ENCODE results near the gene SRD5A1. TPM values are rescaled to one million over a fixed set of nuclear protein-coding genes. Genes with fewer than 3 reads are reported as not detected.

The SRD5A1 gene
- total RNA-seq, 4 donors from 2014 or later, result 34.1 to 126 (median 80.1) TPM

DNA sequence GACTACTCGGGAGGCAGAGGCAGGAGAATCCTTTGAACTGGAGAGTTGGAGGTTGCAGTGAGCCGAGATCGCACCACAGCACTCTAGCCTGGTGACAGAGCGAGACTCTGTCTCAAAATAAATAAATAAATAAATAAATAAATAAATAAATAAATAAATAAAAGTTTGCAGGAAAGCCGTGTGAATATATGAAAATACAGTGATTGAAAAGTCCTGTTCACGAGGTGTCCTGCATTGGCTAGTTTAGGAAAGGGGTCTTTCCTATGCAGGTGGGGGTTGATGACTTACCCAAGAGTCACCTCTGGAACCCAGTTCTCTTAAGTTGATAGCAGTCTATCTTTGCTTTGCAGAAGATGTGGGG is 87.3 kb downstream of the SRD5A1 start:
- WGBS, 2 donors, result 84 to 88% methylated on average over 6 of the region's 6 CpGs
- DNase-seq, result no peak
- Histone ChIP-seq H3K27ac (peak overlapping the region in 1 of 4 donors; percentile 2), H3K9me3 (no peaks in the 10 kb centered on the region), H3K36me3 (peaks cover 0 to 27% (median 0%) of the 10 kb centered on the region in 3 donors), H3K27me3 (no peaks in the 10 kb centered on the region), H3K4me3 (no peak overlapping the region), H3K4me1 (peaks cover 50 to 86% (median 74%) of the 10 kb centered on the region in 3 donors)
- intact Hi-C loops (cut with DNase I), result no loop called here
- TF ChIP-seq, protein P1, sequence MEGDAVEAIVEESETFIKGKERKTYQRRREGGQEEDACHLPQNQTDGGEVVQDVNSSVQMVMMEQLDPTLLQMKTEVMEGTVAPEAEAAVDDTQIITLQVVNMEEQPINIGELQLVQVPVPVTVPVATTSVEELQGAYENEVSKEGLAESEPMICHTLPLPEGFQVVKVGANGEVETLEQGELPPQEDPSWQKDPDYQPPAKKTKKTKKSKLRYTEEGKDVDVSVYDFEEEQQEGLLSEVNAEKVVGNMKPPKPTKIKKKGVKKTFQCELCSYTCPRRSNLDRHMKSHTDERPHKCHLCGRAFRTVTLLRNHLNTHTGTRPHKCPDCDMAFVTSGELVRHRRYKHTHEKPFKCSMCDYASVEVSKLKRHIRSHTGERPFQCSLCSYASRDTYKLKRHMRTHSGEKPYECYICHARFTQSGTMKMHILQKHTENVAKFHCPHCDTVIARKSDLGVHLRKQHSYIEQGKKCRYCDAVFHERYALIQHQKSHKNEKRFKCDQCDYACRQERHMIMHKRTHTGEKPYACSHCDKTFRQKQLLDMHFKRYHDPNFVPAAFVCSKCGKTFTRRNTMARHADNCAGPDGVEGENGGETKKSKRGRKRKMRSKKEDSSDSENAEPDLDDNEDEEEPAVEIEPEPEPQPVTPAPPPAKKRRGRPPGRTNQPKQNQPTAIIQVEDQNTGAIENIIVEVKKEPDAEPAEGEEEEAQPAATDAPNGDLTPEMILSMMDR (IDR thresholded peaks at IDR 0.05), result no peak
- no peak for TF ChIP-seq POLR2A (IDR thresholded peaks at IDR 0.05)

DNA sequence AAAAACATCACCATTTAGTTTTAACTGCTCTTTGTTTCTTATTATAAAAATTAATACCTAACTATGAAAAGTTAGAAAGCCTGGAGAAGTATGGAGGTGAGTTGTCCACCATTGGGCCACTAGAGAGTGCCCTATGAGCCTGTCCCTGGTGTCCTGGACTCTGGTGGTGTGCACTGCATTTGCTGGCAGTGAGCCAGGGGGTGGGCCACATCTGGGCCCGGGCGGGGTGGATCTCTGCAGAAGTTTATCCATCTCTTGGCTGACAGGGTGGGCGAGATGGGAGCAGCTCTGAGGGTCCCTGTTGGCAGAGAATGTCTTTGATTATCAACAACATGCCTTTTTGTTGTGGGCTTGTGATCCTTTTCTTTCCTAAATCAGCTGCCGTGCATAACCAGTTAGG is 88.2 kb downstream of the SRD5A1 start:
- peak overlapping the region in 3 of 4 donors; percentile 44 to 61 (median 47) for H3K27ac ChIP-seq
- peak overlapping the region in 2 of 4 donors; percentile 11 to 38 for H3K4me3 ChIP-seq
- no peak for DNase-seq
- peaks cover 0 to 36% (median 0%) of the 10 kb centered on the region in 3 donors for H3K36me3 ChIP-seq
- peaks cover 41 to 84% (median 65%) of the 10 kb centered on the region in 3 donors for H3K4me1 ChIP-seq
- intact Hi-C loops (cut with DNase I), result no loop called here
- WGBS, 2 donors, result 21 to 69% methylated on average over 2 to 4 of the region's 4 CpGs
- TF ChIP-seq, protein P1 (IDR thresholded peaks at IDR 0.05), result no peak
- no peak for TF ChIP-seq POLR2A (IDR thresholded peaks at IDR 0.05)
- no peaks in the 10 kb centered on the region for H3K27me3 ChIP-seq
- no peaks in the 10 kb centered on the region for H3K9me3 ChIP-seq

DNA sequence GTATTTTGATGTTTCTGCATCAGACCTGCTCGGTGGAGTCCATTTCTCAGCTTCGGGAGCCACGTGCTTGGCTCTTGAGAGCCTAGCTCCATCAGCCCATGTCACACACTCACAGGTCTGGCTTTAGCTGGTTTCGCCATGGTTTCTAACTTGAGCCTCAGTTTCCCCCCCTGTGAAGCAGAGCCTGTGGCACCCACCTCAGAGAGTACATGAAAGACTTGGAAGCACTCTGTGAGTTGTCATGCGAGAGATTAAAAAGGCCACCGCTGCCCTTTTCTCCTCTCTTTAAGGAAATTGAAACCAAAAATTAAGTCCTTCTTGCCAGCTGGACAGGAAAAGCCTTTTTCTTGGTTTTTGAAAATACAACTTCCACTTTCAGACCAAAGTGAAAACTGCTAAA is 88.8 kb downstream of the SRD5A1 start:
- peaks cover 37 to 84% (median 61%) of the 10 kb centered on the region in 3 donors for H3K4me1 ChIP-seq
- peak overlapping the region; percentile 26 to 61 (median 46) for H3K27ac ChIP-seq
- intact Hi-C loops (cut with DNase I), result no loop called here
- H3K4me3 ChIP-seq, result peak overlapping the region in 3 of 4 donors; percentile 11 to 38 (median 21)
- H3K27me3 ChIP-seq, result no peaks in the 10 kb centered on the region
- TF ChIP-seq, protein P1 (IDR thresholded peaks at IDR 0.05), result no peak
- no peak for TF ChIP-seq POLR2A (IDR thresholded peaks at IDR 0.05)
- WGBS, 2 donors, result 22 to 23% methylated on average over 6 of the region's 6 CpGs
- H3K9me3 ChIP-seq, result no peaks in the 10 kb centered on the region
- DNase-seq, result no peak
- H3K36me3 ChIP-seq, result peaks cover 0 to 37% (median 0%) of the 10 kb centered on the region in 3 donors

DNA sequence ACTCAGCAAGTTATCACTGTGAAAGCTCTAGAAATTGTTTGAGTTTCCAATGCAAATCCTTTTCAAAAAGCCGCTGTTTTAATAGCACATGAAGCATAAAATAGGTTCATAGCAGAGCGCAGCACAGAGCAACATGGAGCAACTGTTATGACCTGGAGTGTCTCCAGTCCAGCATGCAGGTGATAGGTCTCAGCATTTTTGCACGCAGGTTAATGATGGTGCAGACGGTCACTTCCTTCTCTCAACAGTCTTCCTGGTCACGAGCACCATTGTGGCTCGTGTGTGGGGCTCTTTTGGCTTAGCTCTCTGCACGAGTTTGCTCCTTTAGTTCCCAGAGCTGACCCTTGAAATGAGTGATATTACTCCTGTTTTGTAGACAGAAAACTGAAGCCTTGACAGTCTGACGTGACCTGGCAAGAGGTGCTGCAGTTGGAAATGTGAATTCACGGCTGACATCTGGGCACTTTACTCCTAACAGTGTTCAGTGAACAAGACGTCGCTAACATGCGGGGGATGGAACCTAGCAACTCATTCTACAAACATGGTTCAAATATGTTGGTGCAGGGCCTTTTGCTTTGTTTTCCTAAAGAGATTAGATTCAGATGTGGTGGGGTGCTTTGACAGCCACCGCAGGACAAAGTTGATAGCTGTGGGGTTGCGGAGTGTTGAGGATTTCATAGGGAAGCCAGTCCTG is 90.0 kb downstream of the SRD5A1 start:
- intact Hi-C loops (cut with DNase I), result no loop called here
- no peak overlapping the region for H3K4me3 ChIP-seq
- no peaks in the 10 kb centered on the region for H3K27me3 ChIP-seq
- peaks cover 0 to 37% (median 0%) of the 10 kb centered on the region in 3 donors for H3K36me3 ChIP-seq
- H3K9me3 ChIP-seq, result no peaks in the 10 kb centered on the region
- no peak for DNase-seq
- 68 to 70% methylated on average over 13 of the region's 14 CpGs for WGBS, 2 donors
- H3K27ac ChIP-seq, result peak overlapping the region in 1 of 4 donors; percentile 47
- TF ChIP-seq, protein P1 (IDR thresholded peaks at IDR 0.05), result no peak
- no peak for TF ChIP-seq POLR2A (IDR thresholded peaks at IDR 0.05)
- peaks cover 26 to 84% (median 52%) of the 10 kb centered on the region in 3 donors for H3K4me1 ChIP-seq

DNA sequence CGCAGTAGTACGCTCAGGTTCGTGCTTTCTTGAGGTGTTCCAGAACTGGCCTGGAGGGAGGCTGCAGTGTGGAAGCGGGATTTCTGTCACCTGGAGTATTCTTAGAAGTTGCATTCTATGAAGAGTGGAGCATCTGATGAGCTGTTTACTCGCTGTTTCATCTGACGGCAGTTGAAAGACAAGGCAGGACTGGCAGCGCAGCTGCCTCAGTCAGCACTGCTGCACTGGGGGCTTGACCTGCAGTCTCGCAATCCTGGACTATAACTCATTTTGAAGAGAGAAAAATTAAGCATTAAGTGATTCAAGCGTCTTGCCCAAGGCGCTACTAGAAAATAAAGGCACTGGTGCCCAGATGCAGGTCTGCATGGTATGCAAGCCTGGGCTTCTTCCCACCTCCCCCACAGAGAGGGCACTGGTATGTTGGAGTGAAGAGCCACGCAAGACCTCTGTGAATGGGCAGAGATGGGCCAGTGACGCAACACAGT is 90.6 kb downstream of the SRD5A1 start:
- TF ChIP-seq POLR2A (IDR thresholded peaks at IDR 0.05), result no peak
- TF ChIP-seq, protein P1 (IDR thresholded peaks at IDR 0.05), result no peak
- Histone ChIP-seq H3K27me3 (no peaks in the 10 kb centered on the region), H3K9me3 (no peaks in the 10 kb centered on the region), H3K36me3 (peaks cover 0 to 37% (median 0%) of the 10 kb centered on the region in 3 donors), H3K4me1 (peaks cover 22 to 84% (median 47%) of the 10 kb centered on the region in 3 donors), H3K4me3 (no peak overlapping the region), H3K27ac (no peak overlapping the region)
- WGBS, 2 donors, result 83 to 88% methylated on average over 12 of the region's 12 CpGs
- intact Hi-C loops (cut with DNase I), result no loop called here
- DNase-seq, result no peak
